ENCODE results near the gene ZSWIM4. TPM values are rescaled to one million over a fixed set of nuclear protein-coding genes. Genes with fewer than 3 reads are reported as not detected.

ZSWIM4 gene
- total and polyA plus RNA-seq, 2 experiments from 2014 or later = 13.0 to 29.8 TPM

- Histone ChIP-seq H3K27ac (no peak overlapping the region), H3K27me3 (no peaks in the 10 kb centered on the region), H3K4me1 (ENCODE audit: low read depth) (no peaks in the 10 kb centered on the region), H3K9me3 (ENCODE audit: low read depth) (no peaks in the 10 kb centered on the region), H3K36me3 (peaks cover 54% of the 10 kb centered on the region), H3K4me3 (no peak overlapping the region)
- TF ChIP-seq CTCF (IDR thresholded peaks at IDR 0.05; ENCODE audit: low read depth, low read length) = no peak
- no peak for DNase-seq (ENCODE audit: low read depth in 1 of 2, low spot score in 1 of 2)
Observed at GRCh38 chr19:13757805-13758772, 37.2 kb upstream of the ZSWIM4 start.

- H3K4me3 ChIP-seq = no peak overlapping the region
- no peaks in the 10 kb centered on the region for H3K27me3 ChIP-seq
- H3K9me3 ChIP-seq (ENCODE audit: low read depth) = no peaks in the 10 kb centered on the region
- TF ChIP-seq CTCF (IDR thresholded peaks at IDR 0.05; ENCODE audit: low read depth, low read length) = no peak
- DNase-seq (ENCODE audit: low read depth in 1 of 2, low spot score in 1 of 2) = no peak
- peaks cover 51% of the 10 kb centered on the region for H3K36me3 ChIP-seq
- no peaks in the 10 kb centered on the region for H3K4me1 ChIP-seq (ENCODE audit: low read depth)
- H3K27ac ChIP-seq = no peak overlapping the region
Observed at GRCh38 chr19:13758795-13759194, 36.4 kb upstream of the ZSWIM4 start.

GRCh38 chr19:13761423-13761822, 33.8 kb upstream of the ZSWIM4 start:
- no peaks in the 10 kb centered on the region for H3K4me1 ChIP-seq (ENCODE audit: low read depth)
- no peak for DNase-seq (ENCODE audit: low read depth in 1 of 2, low spot score in 1 of 2)
- peaks cover 36% of the 10 kb centered on the region for H3K36me3 ChIP-seq
- no peak overlapping the region for H3K27ac ChIP-seq
- H3K27me3 ChIP-seq = no peaks in the 10 kb centered on the region
- H3K9me3 ChIP-seq (ENCODE audit: low read depth) = no peaks in the 10 kb centered on the region
- no peak overlapping the region for H3K4me3 ChIP-seq
- TF ChIP-seq CTCF (IDR thresholded peaks at IDR 0.05; ENCODE audit: low read depth, low read length) = no peak

DNA sequence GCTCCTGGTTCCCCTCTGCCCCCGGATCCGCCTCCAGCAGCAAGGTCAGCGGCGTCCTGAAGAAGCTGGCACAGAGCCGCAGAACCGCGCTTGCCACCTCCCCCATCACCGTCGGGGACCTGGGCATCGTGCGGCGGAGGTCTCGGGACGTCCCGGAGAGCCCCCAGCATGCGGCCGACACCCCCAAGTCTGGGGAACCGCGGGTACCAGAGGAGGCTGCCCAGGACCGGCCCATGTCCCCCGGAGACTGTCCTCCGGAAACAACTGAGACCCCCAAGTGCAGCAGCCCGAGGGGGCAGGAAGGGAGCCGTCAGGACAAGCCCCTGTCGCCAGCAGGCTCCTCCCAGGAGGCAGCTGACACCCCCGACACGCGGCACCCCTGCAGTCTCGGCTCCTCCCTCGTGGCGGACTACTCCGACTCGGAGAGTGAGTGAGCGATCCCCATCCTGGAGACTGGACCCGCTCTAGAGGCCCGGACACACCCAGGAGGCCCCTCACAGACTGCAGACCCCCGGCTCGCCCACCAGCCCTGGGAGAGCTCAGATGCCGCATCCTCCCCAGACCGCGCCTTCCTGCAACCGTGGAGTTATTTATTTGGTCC, 32.5 kb upstream of the ZSWIM4 start:
- Histone ChIP-seq H3K4me1 (ENCODE audit: low read depth) (no peaks in the 10 kb centered on the region), H3K27ac (no peak overlapping the region), H3K4me3 (no peak overlapping the region), H3K9me3 (ENCODE audit: low read depth) (no peaks in the 10 kb centered on the region), H3K27me3 (no peaks in the 10 kb centered on the region), H3K36me3 (peaks cover 26% of the 10 kb centered on the region)
- no peak for DNase-seq (ENCODE audit: low read depth in 1 of 2, low spot score in 1 of 2)
- no peak for TF ChIP-seq CTCF (IDR thresholded peaks at IDR 0.05; ENCODE audit: low read depth, low read length)

GRCh38 chr19:13763265-13763664, 32.0 kb upstream of the ZSWIM4 start:
- H3K36me3 ChIP-seq = peaks cover 22% of the 10 kb centered on the region

More at GRCh38 chr19:13763265-13763664, 32.0 kb upstream of the ZSWIM4 start:
- no peak for TF ChIP-seq CTCF (IDR thresholded peaks at IDR 0.05; ENCODE audit: low read depth, low read length)
- Histone ChIP-seq H3K27ac (no peak overlapping the region), H3K4me3 (no peak overlapping the region), H3K27me3 (no peaks in the 10 kb centered on the region), H3K4me1 (ENCODE audit: low read depth) (no peaks in the 10 kb centered on the region), H3K9me3 (ENCODE audit: low read depth) (no peaks in the 10 kb centered on the region)
- DNase-seq (ENCODE audit: low read depth in 1 of 2, low spot score in 1 of 2) = no peak
